ENCODE measurements around the gene IGF2.

Gene IGF2

GRCh38 chr11:2090172-2091111, 48.7 kb downstream of the IGF2 start:
- DNase-seq: peak; percentile 29

GRCh38 chr11:2089536-2090165, 49.5 kb downstream of the IGF2 start:
- peak; percentile 48 for DNase-seq

DNA sequence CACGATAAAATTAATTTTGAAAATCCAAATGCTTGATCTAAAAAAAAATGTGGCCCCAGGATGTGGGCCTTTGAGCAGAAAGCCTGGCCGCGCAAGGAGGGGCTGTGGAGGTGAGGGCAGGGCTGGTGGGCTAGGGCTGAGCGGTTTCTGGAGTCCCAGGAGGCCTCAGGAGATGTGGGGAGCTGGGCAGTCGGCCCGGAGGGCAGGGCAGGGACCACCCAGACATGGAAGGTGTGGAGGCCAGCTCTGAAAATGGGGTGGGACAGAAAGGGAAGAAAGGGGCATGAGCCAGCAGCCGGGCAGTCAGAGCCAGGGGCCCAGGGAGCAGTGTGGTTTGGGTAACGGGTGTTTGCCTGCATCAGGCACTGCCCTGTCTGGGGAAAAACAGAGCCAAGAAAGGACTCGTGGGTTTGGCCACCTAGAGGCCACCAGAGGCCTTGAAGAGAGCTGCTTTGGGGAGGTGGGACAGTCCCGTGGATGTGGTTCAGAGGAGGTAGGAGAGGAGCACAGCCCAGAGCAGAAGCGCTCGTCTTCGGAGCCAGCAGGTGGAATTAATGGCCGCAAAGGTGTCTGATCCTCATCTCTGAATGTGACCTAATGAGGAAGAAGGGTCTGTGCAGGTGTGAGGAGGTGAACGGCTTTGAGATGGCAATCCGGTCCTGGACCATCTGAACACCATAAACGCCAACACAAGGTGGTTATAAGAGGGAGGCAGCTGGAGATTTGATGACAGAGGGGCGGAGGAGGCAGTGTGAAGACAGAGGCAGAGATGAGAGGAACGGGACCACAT, 50.2 kb downstream of the IGF2 start:
- peak; percentile 29 for DNase-seq

DNA sequence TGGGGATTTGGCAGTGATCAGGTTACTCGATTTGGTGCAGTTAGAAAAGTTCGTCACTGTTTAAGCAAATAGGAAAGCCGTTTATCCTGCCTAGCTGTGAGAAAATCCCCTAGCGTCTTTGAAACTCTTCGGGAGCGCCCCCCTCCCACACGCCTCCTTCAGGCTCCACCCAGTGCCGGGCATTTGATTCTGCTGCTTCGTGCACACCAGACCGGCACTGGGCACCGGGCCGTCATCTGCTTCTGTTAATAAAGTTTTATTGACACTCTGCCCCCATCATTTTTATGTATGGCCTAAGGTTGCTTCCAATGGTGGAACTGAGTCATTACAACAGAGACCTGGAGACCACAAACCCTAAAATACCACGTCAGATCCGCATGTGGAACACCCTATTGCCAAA, 50.9 kb downstream of the IGF2 start:
- DNase-seq: no peak

DNA sequence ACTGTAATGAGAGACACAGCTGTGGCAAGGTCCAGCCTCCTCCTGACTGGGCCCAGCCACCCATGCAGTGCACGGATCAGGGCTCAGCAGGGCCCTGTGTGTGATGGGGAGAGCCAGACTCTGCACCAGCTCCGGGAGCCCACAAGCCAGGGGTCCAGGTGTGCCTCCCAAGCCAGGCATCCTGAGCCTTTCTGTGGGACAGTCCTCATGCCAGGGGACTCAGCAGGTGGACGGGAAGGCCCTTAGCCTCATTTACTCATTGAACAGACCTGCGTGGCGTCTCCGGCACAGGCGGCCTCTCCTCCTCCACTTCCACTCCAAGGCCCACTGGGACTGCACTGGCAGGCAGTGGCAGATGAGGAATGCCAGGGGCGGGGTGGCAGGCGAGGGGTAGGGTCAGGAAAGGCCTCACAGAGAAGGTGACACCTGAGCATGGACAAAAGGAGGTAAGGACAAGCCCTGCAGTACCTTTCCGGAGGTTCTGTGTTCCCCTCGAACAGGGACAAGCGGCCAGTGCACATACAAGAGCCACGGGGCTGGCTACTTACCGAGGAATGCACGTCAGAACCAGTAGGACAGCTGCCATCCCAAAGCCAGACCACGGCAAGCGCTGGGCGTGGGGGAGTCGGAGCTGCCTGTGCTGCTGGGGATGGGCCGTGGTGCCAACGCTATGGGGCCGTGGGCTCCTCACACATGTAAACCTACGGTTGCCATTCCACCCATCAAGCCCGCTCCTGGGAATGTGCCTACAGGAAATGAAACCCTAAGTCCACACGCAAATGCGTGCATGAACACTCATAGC, 52.7 kb downstream of the IGF2 start:
- DNase-seq: peak; percentile 24

DNA sequence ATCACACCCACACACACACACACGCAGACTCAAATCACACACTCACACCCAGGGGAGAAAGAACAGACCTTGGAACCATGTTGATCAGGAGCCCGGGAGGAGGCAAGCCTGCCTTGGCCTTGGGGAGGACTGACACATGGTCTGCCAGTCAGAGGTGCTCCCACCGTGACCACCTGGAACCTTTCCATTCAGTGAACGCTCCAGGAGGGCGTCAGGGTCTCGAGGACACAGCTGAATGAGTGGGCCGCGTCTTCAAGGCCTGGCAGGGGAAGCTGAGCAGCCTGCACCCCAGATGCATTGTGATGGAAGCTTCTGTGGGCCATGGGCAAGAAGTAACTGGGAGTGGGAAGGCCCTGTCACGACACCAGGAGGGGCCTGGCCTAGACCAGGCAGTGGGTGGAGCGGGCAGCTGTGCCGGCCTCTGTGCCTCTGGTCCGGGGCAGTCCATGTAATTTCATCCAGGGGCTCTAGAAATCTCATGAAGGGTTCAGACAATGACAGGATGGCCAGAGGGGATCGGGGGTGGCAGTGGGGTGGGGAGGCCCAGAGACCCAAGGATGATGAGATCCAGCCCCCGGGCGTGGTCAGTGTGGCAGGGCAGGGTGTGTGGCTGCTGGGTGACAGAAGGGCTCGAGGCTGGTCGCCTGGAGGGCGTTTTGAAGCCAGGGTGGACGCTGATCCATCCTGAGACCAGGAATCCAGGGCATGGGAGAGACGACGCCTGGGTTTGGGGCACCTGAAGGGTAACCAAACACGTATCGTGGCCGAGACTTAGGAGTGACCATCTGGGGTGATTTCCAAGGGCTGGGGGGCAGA, 53.7 kb downstream of the IGF2 start:
- DNase-seq: peak; percentile 25

DNA sequence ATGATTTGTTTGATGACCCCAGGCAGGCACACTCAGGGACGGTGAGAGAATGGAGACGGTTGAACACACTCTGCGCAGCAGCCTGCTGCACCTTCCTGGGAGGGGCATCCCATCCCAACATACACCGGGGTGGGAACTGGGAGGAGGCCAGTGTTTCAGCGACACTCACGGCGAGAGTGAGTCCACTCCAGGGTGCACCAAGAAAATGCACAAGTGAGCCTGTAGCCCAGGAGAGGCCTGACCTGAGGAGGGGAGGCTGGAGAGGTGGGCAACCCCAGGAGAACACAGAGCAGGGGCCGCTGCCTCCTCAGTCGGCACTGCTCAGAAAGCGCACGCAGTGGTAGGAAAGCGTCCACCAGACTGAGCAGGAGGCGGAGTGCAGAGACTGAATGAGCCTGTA, 54.5 kb downstream of the IGF2 start:
- peak; percentile 17 for DNase-seq
